Stimulated activated CD4-positive, alpha-beta T cell treated with anti-CD3 and anti-CD28 coated beads, TNF-alpha, amount 100 ng/mL, for 24 hours (primary cell): ENCODE measurements around the gene ARHGAP45.
"Not testable (repeated sequence)": the region's sequence is repeated elsewhere in the genome, so short reads cannot be mapped to it uniquely, and the experiment has no call there.

Experiments used
- DNase-seq, 3 experiments: peaks; one replicate each; pipeline ENCODE4 v3.0.0-alpha.2; 2020; ENCODE audit warnings: low read depth in 3 of 3

The ARHGAP45 gene

GRCh38 chr19:1104311-1105007 is 37.5 kb downstream of the ARHGAP45 start:
- peak in 2 of 3 experiments; percentile 47 to 72 for DNase-seq

GRCh38 chr19:1105008-1105872 is 38.3 kb downstream of the ARHGAP45 start:
- DNase-seq = no peak

GRCh38 chr19:1105873-1106840 is 39.2 kb downstream of the ARHGAP45 start:
- DNase-seq = no peak

GRCh38 chr19:1106841-1107660 is 40.1 kb downstream of the ARHGAP45 start:
- no peak for DNase-seq

GRCh38 chr19:1107661-1108261 is 40.8 kb downstream of the ARHGAP45 start:
- DNase-seq = no peak

- no peak for DNase-seq
Observed at GRCh38 chr19:1108291-1109031, 41.5 kb downstream of the ARHGAP45 start.

GRCh38 chr19:1109032-1109551 is 42.1 kb downstream of the ARHGAP45 start:
- DNase-seq = no peak

GRCh38 chr19:1109697-1110671 is 43.0 kb downstream of the ARHGAP45 start:
- no peak for DNase-seq

- no peak for DNase-seq
Observed at GRCh38 chr19:1110809-1111640, 44.1 kb downstream of the ARHGAP45 start.

GRCh38 chr19:1111641-1112267 is 44.8 kb downstream of the ARHGAP45 start:
- DNase-seq = no peak

- no peak for DNase-seq
Observed at GRCh38 chr19:1112268-1113029, 45.5 kb downstream of the ARHGAP45 start.

GRCh38 chr19:1113030-1113985 is 46.3 kb downstream of the ARHGAP45 start:
- peak; percentile 65 to 88 (median 65) for DNase-seq

- no peak for DNase-seq
Observed at GRCh38 chr19:1113986-1114483, 47.1 kb downstream of the ARHGAP45 start.

- not testable (repeated sequence) for DNase-seq
Observed at GRCh38 chr19:1114728-1115127, 47.8 kb downstream of the ARHGAP45 start.
